Small intestine (tissue), 7 donors: ENCODE data around the gene MCTP1. TPM values are rescaled to one million over a fixed set of nuclear protein-coding genes. Genes with fewer than 3 reads are reported as not detected.

Experiments
- DNase-seq, 2 donors: peaks; one replicate each; pipeline versions ENCODE4 v3.0.0 to v3.0.0-alpha.2; 2013
- FAIRE-seq: peaks from 2 replicates; lab custom pipeline; 2012; peaks lifted over from hg19 to GRCh38; lab: Jason Lieb, UNC
- H3K27ac ChIP-seq, 3 donors: one replicate each; pipeline ENCODE4 v1.5.1; 2013; ENCODE audit warnings: low read length in 2 of 3, mild to moderate bottlenecking in 2 of 3, control low read depth in 1 of 3, inconsistent platforms in 1 of 3, low read depth in 1 of 3, moderate library complexity in 1 of 3
- H3K27me3 ChIP-seq, 3 donors: one replicate each; pipeline ENCODE4 v1.6.1; 2013; ENCODE audit warnings: low read length in 3 of 3, inconsistent platforms in 1 of 3; ENCODE audit not compliant: control insufficient read depth in 3 of 3, insufficient read depth in 3 of 3
- H3K36me3 ChIP-seq, 3 donors: one replicate each; pipeline ENCODE4 v1.6.1; 2013; ENCODE audit warnings: low read length in 3 of 3, inconsistent platforms in 1 of 3, low read depth in 1 of 3, mild to moderate bottlenecking in 1 of 3, moderate library complexity in 1 of 3; ENCODE audit not compliant: control insufficient read depth in 3 of 3, insufficient read depth in 2 of 3
- H3K4me1 ChIP-seq, 3 donors: one replicate each; pipeline ENCODE4 v1.6.1; 2013; ENCODE audit warnings: low read length in 2 of 3, inconsistent platforms in 1 of 3, low read depth in 1 of 3, mild to moderate bottlenecking in 1 of 3, moderate library complexity in 1 of 3; ENCODE audit not compliant: control insufficient read depth in 3 of 3, insufficient read depth in 2 of 3
- H3K4me3 ChIP-seq, 3 donors: one replicate each; pipeline ENCODE4 v1.5.1; 2013; ENCODE audit warnings: low read length in 3 of 3, control low read depth in 1 of 3, inconsistent platforms in 1 of 3, low read depth in 1 of 3, mild to moderate bottlenecking in 1 of 3, moderate library complexity in 1 of 3
- H3K9me3 ChIP-seq, 2 donors: one replicate each; pipeline ENCODE4 v1.6.1; 2013; ENCODE audit warnings: low read depth in 1 of 2, low read length in 1 of 2; ENCODE audit not compliant: control insufficient read depth in 2 of 2, insufficient read depth in 1 of 2
- WGBS, 3 donors: extraction: QIAGEN DNeasy Blood & Tissue Kit; methylation state at CpG; one replicate each; pipeline ENCODE4 v1.1.7; 2013; 5-methylcytosine and 5-hydroxymethylcytosine counted together
- polyA plus RNA-seq, 4 donors: library from polyadenylated mRNA; stranded (reverse) in 3 of 4; unstranded in 1 of 4; fragments of 200-250 nt in 3 of 4; fragments of 120-200 nt in 1 of 4; gene quantifications; one replicate each; pipeline versions ENCODE4 v1.2.1 to v1.2.3, GENCODE V29; 2013
- donor health status: healthy with polysubstance abuse.
- donor health status: control.
- donor health status: control.
- donor health status: Bipolar disorder and iron deficiency.
- donor health status: healthy.

The MCTP1 gene
- polyA plus RNA-seq, 4 donors: 0.22 to 6.1 (median 2.3) TPM

GRCh38 chr5:94745786-94746730 is 538.8 kb downstream of the MCTP1 start:
- DNase-seq (no peak), FAIRE-seq (no peak)
- Histone ChIP-seq H3K36me3 (no peaks in the 10 kb centered on the region), H3K9me3 (no peaks in the 10 kb centered on the region), H3K27me3 (no peaks in the 10 kb centered on the region), H3K27ac (no peak overlapping the region), H3K4me3 (no peak overlapping the region), H3K4me1 (no peaks in the 10 kb centered on the region)
- 59 to 69% (median 61%) methylated on average over 5 of the region's 5 CpGs for WGBS, 3 donors

- Histone ChIP-seq H3K27ac (no peak overlapping the region), H3K27me3 (no peaks in the 10 kb centered on the region), H3K36me3 (no peaks in the 10 kb centered on the region), H3K4me3 (no peak overlapping the region), H3K4me1 (no peaks in the 10 kb centered on the region), H3K9me3 (no peaks in the 10 kb centered on the region)
- FAIRE-seq (no peak), DNase-seq (no peak)
- 89 to 95% (median 93%) methylated on average over 2 of the region's 2 CpGs for WGBS, 3 donors
Measured at GRCh38 chr5:94744906-94745305, 540.0 kb downstream of the MCTP1 start.

- 45 to 72% (median 63%) methylated on average over 4 of the region's 4 CpGs for WGBS, 3 donors
- Histone ChIP-seq H3K36me3 (no peaks in the 10 kb centered on the region), H3K27me3 (peaks cover 0 to 3% (median 0%) of the 10 kb centered on the region in 3 donors), H3K27ac (no peak overlapping the region), H3K4me3 (no peak overlapping the region), H3K9me3 (no peaks in the 10 kb centered on the region), H3K4me1 (no peaks in the 10 kb centered on the region)
- DNase-seq (no peak), FAIRE-seq (no peak)
Measured at GRCh38 chr5:94742852-94743251, 542.0 kb downstream of the MCTP1 start.

- 61 to 68% (median 66%) methylated on average over 2 of the region's 2 CpGs for WGBS, 3 donors
- Histone ChIP-seq H3K27me3 (peaks cover 0 to 3% (median 0%) of the 10 kb centered on the region in 3 donors), H3K27ac (no peak overlapping the region), H3K36me3 (no peaks in the 10 kb centered on the region), H3K9me3 (no peaks in the 10 kb centered on the region), H3K4me3 (no peak overlapping the region), H3K4me1 (no peaks in the 10 kb centered on the region)
- no peak for FAIRE-seq
- DNase-seq: no peak
Measured at GRCh38 chr5:94740286-94740685, 544.6 kb downstream of the MCTP1 start.

- FAIRE-seq (no peak), DNase-seq (no peak)
- H3K27me3 ChIP-seq: peaks cover 0 to 3% (median 0%) of the 10 kb centered on the region in 3 donors
- H3K27ac ChIP-seq: no peak overlapping the region
- no peak overlapping the region for H3K4me3 ChIP-seq
- WGBS, 3 donors: 47 to 84% (median 74%) methylated on average over 1 of the region's 1 CpG
- no peaks in the 10 kb centered on the region for H3K36me3 ChIP-seq
- H3K4me1 ChIP-seq: no peaks in the 10 kb centered on the region
- H3K9me3 ChIP-seq: no peaks in the 10 kb centered on the region
Measured at GRCh38 chr5:94736498-94736897, 548.4 kb downstream of the MCTP1 start.

GRCh38 chr5:94731471-94731870 is 553.4 kb downstream of the MCTP1 start:
- Histone ChIP-seq H3K9me3 (no peaks in the 10 kb centered on the region), H3K4me3 (no peak overlapping the region), H3K27me3 (no peaks in the 10 kb centered on the region), H3K36me3 (no peaks in the 10 kb centered on the region), H3K27ac (no peak overlapping the region), H3K4me1 (no peaks in the 10 kb centered on the region)
- DNase-seq (no peak), FAIRE-seq (no peak)
- 13 to 30% (median 18%) methylated on average over 1 of the region's 1 CpG for WGBS, 3 donors

- Histone ChIP-seq H3K27me3 (no peaks in the 10 kb centered on the region), H3K27ac (no peak overlapping the region), H3K4me3 (no peak overlapping the region), H3K36me3 (no peaks in the 10 kb centered on the region), H3K9me3 (no peaks in the 10 kb centered on the region), H3K4me1 (no peaks in the 10 kb centered on the region)
- no peak for FAIRE-seq
- 39 to 47% (median 44%) methylated on average over 1 of the region's 1 CpG for WGBS, 3 donors
- no peak for DNase-seq
Measured at GRCh38 chr5:94725142-94725541, 559.8 kb downstream of the MCTP1 start.

- WGBS, 3 donors: 79 to 86% (median 79%) methylated on average over 3 of the region's 3 CpGs
- peaks cover 0 to 4% of the 10 kb centered on the region in 2 donors for H3K9me3 ChIP-seq
- DNase-seq (no peak), FAIRE-seq (no peak)
- H3K27me3 ChIP-seq: no peaks in the 10 kb centered on the region
- H3K4me1 ChIP-seq: no peaks in the 10 kb centered on the region
- no peak overlapping the region for H3K27ac ChIP-seq
- H3K36me3 ChIP-seq: no peaks in the 10 kb centered on the region
- H3K4me3 ChIP-seq: no peak overlapping the region
Measured at GRCh38 chr5:94715768-94716167, 569.1 kb downstream of the MCTP1 start.
